ENCODE measurements around the gene GHRHR. TPM values are rescaled to one million over a fixed set of nuclear protein-coding genes. Genes with fewer than 3 reads are reported as not detected.

GHRHR gene
- total RNA-seq, 2 donors from 2014 or later: 4.4 TPM; not detected in 1

GRCh38 chr7:30938435-30939316 lies 25.1 kb upstream of the GHRHR start:
- intact Hi-C loops (cut with DNase I): no loop called here
- TF ChIP-seq POLR2AphosphoS5 (IDR thresholded peaks at IDR 0.05) (peak; percentile 43), POLR2A (IDR thresholded peaks at IDR 0.05) (no peak), CTCF (IDR thresholded peaks at IDR 0.05) (peak; percentile 82 to 95 (median 85))
- Histone ChIP-seq H3K36me3 (no peaks in the 10 kb centered on the region), H3K4me3 (no peak overlapping the region), H3K27ac (no peak overlapping the region), H3K4me1 (replicated peaks) (no peaks in the 10 kb centered on the region), H3K27me3 (replicated peaks; ENCODE audit: insufficient read depth) (no peaks in the 10 kb centered on the region), H3K9me3 (no peaks in the 10 kb centered on the region)
- peak; percentile 77 for DNase-seq (ENCODE audit: low spot score)
- WGBS: 23% methylated on average over 25 of the region's 25 CpGs

GRCh38 chr7:30941582-30942323 lies 22.0 kb upstream of the GHRHR start:
- H3K4me3 ChIP-seq: no peak overlapping the region
- 30% methylated on average over 8 of the region's 8 CpGs for WGBS

GRCh38 chr7:30950197-30950596 lies 13.6 kb upstream of the GHRHR start:
- no peaks in the 10 kb centered on the region for H3K4me1 ChIP-seq (replicated peaks)
- DNase-seq (ENCODE audit: low spot score): no peak
- intact Hi-C loops (cut with DNase I): no loop called here
- no peaks in the 10 kb centered on the region for H3K9me3 ChIP-seq
- no peaks in the 10 kb centered on the region for H3K36me3 ChIP-seq
- H3K4me3 ChIP-seq: no peak overlapping the region
- H3K27me3 ChIP-seq (replicated peaks; ENCODE audit: insufficient read depth): no peaks in the 10 kb centered on the region
- no peak overlapping the region for H3K27ac ChIP-seq
- no peak for TF ChIP-seq POLR2AphosphoS5 (IDR thresholded peaks at IDR 0.05)
- TF ChIP-seq POLR2A (IDR thresholded peaks at IDR 0.05): no peak
- no peak for TF ChIP-seq CTCF (IDR thresholded peaks at IDR 0.05)

More at GRCh38 chr7:30941582-30942323, 22.0 kb upstream of the GHRHR start:
- no peaks in the 10 kb centered on the region for H3K36me3 ChIP-seq
- no peak for DNase-seq (ENCODE audit: low spot score)
- H3K4me1 ChIP-seq (replicated peaks): no peaks in the 10 kb centered on the region
- no peaks in the 10 kb centered on the region for H3K9me3 ChIP-seq
- intact Hi-C loops (cut with DNase I): no loop called here
- TF ChIP-seq CTCF (IDR thresholded peaks at IDR 0.05) (no peak), POLR2A (IDR thresholded peaks at IDR 0.05) (no peak), POLR2AphosphoS5 (IDR thresholded peaks at IDR 0.05) (no peak)
- H3K27me3 ChIP-seq (replicated peaks; ENCODE audit: insufficient read depth): no peaks in the 10 kb centered on the region
- H3K27ac ChIP-seq: no peak overlapping the region

GRCh38 chr7:30954914-30955313 lies 8.8 kb upstream of the GHRHR start:
- H3K36me3 ChIP-seq: no peaks in the 10 kb centered on the region
- H3K9me3 ChIP-seq: no peaks in the 10 kb centered on the region
- H3K4me1 ChIP-seq (replicated peaks): no peaks in the 10 kb centered on the region
- WGBS: 57% methylated on average over 4 of the region's 4 CpGs
- no peak for DNase-seq (ENCODE audit: low spot score)
- intact Hi-C loops (cut with DNase I): no loop called here
- no peak overlapping the region for H3K4me3 ChIP-seq
- no peak overlapping the region for H3K27ac ChIP-seq
- TF ChIP-seq POLR2A (IDR thresholded peaks at IDR 0.05): no peak
- no peak for TF ChIP-seq CTCF (IDR thresholded peaks at IDR 0.05)
- no peak for TF ChIP-seq POLR2AphosphoS5 (IDR thresholded peaks at IDR 0.05)
- H3K27me3 ChIP-seq (replicated peaks; ENCODE audit: insufficient read depth): no peaks in the 10 kb centered on the region
